ENCODE results near the gene NADSYN1.

Gene NADSYN1

DNA sequence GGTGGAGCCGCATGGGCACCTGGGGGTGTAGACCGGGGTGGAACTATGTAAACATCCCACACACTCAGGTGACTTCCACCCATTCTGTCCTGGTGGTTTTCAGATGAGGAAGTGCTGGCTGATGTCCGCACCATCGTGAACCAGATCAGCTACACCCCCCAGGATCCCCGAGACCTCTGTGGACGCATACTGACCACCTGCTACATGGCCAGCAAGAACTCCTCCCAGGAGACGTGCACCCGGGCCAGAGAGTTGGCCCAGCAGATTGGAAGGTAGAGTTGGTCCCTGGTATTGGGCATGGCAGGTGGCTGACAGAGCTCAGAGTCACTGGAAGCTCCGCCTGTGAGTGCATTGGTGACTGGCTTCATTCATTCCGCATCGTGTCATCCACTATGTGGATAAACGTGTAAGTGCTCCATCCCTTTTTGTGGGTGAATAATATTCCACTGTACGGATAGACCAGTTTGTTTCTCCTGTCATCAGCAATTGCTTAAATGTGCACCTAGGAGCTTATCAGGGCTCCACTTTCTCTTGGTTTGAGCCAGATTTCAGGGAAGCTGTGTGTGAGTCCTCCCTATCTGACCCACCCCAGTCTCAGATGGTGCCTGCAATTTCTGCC, 29.9 kb downstream of the NADSYN1 start:
- no peak for DNase-seq (ENCODE audit: low read depth in 2 of 2)
- TF ChIP-seq, protein P1, sequence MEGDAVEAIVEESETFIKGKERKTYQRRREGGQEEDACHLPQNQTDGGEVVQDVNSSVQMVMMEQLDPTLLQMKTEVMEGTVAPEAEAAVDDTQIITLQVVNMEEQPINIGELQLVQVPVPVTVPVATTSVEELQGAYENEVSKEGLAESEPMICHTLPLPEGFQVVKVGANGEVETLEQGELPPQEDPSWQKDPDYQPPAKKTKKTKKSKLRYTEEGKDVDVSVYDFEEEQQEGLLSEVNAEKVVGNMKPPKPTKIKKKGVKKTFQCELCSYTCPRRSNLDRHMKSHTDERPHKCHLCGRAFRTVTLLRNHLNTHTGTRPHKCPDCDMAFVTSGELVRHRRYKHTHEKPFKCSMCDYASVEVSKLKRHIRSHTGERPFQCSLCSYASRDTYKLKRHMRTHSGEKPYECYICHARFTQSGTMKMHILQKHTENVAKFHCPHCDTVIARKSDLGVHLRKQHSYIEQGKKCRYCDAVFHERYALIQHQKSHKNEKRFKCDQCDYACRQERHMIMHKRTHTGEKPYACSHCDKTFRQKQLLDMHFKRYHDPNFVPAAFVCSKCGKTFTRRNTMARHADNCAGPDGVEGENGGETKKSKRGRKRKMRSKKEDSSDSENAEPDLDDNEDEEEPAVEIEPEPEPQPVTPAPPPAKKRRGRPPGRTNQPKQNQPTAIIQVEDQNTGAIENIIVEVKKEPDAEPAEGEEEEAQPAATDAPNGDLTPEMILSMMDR (IDR thresholded peaks at IDR 0.05; ENCODE audit: low read depth, low read length), result no peak
- H3K4me3 ChIP-seq (replicated peaks in 1 of 2; ENCODE audit: low read depth in 2 of 2, low read length in 2 of 2), result no peak overlapping the region

DNA sequence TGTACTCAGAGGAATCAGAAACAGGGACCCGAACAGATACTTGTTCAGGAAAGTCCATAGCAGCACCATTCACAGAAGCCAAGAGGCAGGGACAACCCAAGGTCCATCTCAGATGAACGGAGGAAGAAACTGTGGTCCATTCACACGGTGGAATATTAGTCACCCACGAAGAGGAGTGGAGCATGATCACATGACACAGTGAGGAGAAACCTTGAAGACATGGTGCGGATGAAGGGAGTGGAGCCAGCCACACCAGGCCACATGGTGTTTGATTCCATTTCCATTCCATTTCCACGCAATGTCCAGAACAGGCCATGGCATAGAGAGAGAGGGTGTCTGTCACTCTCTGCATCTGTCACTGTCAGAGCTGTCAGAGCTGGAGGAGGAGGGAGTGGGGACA, 30.7 kb downstream of the NADSYN1 start:
- DNase-seq (ENCODE audit: low read depth in 2 of 2), result no peak
- no peak overlapping the region for H3K4me3 ChIP-seq (replicated peaks in 1 of 2; ENCODE audit: low read depth in 2 of 2, low read length in 2 of 2)
- TF ChIP-seq, protein P1 (IDR thresholded peaks at IDR 0.05; ENCODE audit: low read depth, low read length), result no peak

DNA sequence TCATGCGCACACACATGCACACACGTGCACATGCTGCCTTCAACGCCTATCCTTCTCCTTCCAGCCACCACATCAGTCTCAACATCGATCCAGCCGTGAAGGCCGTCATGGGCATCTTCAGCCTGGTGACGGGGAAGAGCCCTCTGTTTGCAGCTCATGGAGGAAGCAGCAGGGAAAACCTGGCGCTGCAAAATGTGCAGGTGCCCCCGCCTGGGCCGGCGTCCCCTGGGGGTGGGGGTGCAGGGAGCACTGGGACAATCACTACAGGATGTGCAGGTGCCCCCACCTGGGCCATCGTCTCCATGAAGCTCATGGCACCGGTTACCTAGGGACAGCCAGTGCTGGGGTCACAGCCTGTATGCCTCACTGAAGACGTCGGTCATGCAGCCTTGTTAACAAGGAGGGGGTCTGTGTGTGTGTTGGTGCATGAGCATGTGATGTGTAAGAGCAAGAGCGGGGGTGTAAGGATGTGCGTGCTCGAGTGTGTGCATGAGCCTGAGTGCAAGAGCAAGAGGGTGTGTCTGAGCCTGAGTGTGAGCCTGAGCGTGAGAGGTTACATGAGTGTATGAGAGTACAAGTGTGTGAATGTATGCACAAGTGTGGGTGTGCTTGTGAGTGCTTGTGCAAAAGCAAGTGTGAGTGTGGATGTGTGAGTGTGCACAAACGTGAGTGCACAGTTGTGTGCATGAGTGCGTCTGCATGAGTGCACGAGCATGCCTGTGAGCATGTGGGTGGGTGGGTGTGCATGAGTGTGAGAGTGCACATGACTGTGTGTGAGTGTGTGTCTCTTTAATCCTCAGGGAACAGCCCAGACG, 31.5 kb downstream of the NADSYN1 start:
- no peak overlapping the region for H3K4me3 ChIP-seq (replicated peaks in 1 of 2; ENCODE audit: low read depth in 2 of 2, low read length in 2 of 2)
- TF ChIP-seq, protein P1 (IDR thresholded peaks at IDR 0.05; ENCODE audit: low read depth, low read length), result no peak
- no peak for DNase-seq (ENCODE audit: low read depth in 2 of 2)

DNA sequence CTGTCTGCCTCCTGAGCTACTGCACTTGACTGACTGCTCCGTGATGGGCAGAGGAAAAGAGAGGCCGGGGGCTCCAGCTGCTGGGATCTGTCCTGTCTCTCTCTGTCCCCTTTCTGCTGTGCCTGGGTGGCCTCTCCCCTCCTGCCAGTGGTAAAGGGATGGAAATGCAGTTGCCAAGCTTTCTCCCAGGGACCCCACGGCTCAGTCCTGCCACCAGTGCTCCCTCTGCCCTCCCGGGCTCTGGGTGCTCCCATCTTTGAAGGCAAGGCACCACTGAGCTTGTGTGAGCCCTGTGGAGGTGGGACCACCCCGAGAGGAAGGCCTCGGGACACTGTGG, 32.0 kb downstream of the NADSYN1 start:
- DNase-seq (ENCODE audit: low read depth in 2 of 2), result no peak
- no peak overlapping the region for H3K4me3 ChIP-seq (replicated peaks in 1 of 2; ENCODE audit: low read depth in 2 of 2, low read length in 2 of 2)
- TF ChIP-seq, protein P1 (IDR thresholded peaks at IDR 0.05; ENCODE audit: low read depth, low read length), result no peak

- no peak for DNase-seq (ENCODE audit: low read depth in 2 of 2)
- no peak overlapping the region for H3K4me3 ChIP-seq (replicated peaks in 1 of 2; ENCODE audit: low read depth in 2 of 2, low read length in 2 of 2)
- TF ChIP-seq, protein P1 (IDR thresholded peaks at IDR 0.05; ENCODE audit: low read depth, low read length), result no peak
Measured at GRCh38 chr11:71485466-71485865, 32.5 kb downstream of the NADSYN1 start.

DNA sequence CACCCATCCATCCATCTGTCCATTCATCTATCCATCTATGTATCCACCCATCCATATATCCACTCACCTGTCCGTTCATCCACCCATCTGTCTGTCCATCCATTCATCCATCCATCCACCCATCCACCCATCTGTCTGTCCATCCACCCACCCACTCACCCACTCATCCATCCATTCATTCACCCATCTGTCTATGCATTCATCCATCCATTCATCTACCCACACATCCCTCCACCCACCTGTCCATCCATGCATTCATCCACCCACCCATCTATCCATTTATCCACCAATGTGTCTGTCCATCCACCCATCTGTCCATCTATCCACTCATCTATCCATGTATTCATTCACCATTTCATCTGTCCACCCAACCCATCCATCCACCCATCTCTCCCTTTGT, 33.3 kb downstream of the NADSYN1 start:
- H3K4me3 ChIP-seq (replicated peaks in 1 of 2; ENCODE audit: low read depth in 2 of 2, low read length in 2 of 2), result no peak overlapping the region

More for the DNA sequence above, 33.3 kb downstream of the NADSYN1 start:
- DNase-seq (ENCODE audit: low read depth in 2 of 2), result no peak
- TF ChIP-seq, protein P1 (IDR thresholded peaks at IDR 0.05; ENCODE audit: low read depth, low read length), result no peak

Data from cardiac fibroblast (primary cell).